ENCODE data around the gene ZFR2.
A peak's percentile ranks its signal among the peaks of the same experiment; 100 is the strongest.
"Not testable (repeated sequence)": the region's sequence is repeated elsewhere in the genome, so short reads cannot be mapped to it uniquely, and the experiment has no call there.

ZFR2 gene

DNA sequence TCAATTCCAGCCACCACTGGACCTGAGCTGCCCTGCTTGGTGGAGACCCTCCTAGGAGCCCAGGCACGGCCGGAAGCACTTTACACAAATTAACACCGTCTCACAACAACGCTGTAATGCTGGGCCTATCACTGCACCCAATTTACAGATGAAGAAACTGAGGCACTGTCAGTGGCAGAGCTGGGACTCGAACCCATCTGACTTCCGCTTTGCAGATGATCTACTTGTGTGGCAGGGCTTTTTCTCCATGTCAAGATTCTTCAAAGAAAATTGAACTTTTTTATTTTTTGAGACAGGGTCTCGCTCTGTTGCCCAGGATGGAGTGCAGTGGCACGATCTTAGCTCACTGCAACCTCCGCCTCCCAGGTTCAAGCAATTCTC, 33.8 kb downstream of the ZFR2 start:
- DNase-seq, result no peak

DNA sequence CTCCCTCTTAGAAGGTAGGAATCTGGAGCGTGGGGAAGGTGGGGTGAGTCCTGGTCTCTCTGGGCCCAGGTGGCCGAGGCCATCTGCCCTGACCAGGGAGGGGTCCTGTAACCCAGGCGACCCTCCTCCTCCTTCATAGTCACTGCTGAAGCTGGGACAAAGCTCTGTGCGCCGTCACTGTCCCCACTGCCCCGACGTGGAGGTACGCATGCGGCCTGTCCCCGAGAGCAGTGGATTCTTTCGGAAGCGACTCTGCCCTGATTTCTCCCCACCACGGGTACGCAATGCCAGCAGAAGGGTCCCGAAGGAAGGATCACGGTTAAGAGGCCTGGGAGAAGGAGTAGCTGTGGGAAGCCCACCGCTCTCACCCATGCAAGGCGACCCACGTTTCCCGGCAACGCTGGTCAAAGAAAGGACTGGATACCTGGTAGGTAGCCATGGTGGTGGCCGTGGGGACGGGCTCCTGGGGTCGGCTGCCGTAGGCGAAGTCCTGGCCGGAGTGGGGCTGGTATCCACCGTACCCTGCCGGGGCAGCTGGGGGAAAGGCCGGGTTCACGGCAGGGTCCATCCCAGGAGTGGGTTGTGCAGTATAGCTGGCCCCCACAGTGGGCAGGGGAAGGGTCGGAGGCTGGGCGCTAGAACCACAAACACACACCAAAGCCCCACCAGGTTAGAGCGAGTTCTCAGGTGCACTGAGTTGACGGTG, 34.3 kb downstream of the ZFR2 start:
- no peak for DNase-seq

GRCh38 chr19:3833578-3834348, 35.1 kb downstream of the ZFR2 start:
- no peak for DNase-seq

GRCh38 chr19:3832001-3832400, 36.8 kb downstream of the ZFR2 start:
- DNase-seq, result no peak

GRCh38 chr19:3831601-3832000, 37.2 kb downstream of the ZFR2 start:
- DNase-seq, result no peak

DNA sequence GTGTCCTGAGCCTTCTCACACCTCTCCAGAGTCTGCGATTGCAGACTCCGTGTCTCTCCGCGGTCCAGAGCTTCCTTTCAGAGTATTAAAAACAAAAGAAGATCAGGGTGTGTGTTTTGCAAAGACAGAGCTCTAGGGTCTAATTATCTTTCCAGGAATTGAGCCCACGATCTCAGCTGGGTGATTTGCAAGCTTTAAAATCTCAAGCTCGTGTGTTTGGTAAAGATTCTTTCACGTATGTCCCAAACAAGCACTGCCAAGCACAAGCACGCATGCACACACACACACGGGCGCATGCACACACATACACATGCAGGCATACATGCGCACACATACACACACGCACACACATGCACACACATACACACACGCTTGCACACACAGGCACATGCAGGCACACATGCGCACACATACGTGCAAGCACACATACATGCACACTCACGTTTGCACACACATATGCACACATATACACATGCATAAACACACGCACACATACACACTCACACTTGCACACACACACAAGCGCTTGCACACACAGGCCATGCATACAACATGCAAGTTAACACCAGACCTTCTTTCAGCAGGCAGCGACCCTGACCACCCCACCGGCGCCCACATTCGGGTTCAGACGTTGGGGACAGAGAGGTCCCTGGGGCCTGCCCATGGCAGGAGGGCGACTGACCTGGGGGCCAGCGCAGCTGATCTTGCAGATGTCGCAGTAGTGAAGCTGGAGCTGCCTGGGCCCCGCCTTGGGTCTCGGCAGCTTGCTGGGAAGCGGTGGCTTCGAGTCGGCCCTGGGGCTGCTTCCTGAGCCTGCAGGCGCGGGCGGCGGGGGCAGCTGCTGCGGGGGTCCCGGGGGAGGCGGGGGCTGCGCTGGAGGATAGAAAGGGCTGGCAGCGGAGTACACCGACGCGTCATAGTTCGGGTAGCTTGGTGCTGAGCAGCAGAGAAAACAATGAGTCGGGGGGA, 37.9 kb downstream of the ZFR2 start:
- no peak for DNase-seq

- DNase-seq, result no peak
Observed at GRCh38 chr19:3827306-3827705, 41.5 kb downstream of the ZFR2 start.

DNA sequence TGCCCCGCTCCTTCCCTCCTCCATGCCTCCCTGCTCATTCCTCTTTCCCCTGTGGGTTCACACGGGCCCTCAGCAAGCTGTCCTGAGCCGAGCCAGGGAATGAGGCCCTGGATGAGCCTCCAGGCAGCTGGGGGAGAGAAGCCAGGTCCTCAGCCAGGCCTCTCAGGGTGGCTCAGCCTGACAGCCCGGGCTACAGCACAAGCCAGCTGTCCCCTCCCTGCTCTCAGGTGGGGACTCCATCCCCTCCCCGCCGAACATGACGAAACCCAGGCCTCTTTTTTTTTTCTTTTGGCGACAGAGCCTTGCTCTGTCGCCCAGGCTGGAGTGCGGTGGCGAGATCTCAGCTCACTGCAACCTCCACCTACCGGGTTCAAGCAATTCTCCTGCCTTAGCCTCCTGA, 42.7 kb downstream of the ZFR2 start:
- no peak for DNase-seq

DNA sequence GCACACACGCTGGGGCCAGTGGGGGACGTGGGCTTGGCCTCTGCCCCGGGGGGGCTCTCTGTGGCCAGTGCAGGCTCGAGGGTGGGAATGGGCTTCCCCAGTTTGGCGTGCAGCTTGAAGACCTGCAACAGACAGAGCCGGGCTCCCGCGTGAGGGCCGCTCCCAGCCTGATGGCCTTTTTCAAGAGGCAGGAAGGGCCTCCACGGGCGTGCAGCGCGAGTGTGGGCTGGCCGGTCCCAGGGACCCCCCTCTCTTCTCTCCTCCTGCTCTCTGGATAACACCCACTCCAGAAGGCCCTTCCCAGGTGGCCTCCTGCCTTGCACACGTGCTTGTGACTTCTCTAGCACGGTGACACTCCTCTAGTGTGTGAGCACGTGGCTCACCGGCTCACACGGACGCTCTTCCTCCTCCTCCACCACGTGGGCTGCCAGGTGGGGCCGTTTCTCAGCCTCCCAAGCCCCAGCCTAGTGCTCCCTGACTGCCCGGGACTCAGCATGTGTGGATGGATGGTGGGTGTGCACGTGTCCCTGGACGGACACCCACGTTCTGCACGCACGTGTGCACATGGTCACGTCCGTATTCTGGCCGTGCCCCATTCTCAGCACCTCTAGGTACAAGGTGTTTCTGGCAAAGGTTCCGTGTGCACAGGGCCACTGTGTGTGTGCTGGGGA, 43.4 kb downstream of the ZFR2 start:
- no peak for DNase-seq

DNA sequence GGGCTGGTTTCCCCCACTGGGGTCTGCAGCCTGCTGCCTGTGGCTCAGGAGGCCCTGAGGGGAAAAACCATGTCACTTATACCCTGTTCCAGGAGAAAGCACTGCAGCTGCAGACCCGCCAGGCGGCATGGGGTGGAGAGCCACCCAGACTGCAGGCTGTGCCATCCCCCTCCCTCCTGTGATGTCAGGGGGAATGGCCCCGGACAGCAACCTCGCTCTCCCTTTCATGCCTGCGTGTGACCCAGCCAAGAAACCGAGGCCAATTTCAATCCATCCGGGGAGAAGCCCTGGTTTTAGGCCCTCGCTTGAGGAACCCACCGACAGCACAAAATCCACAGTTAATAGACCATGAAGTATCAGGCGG, 45.5 kb downstream of the ZFR2 start:
- no peak for DNase-seq

GRCh38 chr19:3822683-3823349, 46.0 kb downstream of the ZFR2 start:
- no peak for DNase-seq

GRCh38 chr19:3821857-3822364, 46.9 kb downstream of the ZFR2 start:
- DNase-seq, result peak; percentile 99

GRCh38 chr19:3821156-3821555, 47.7 kb downstream of the ZFR2 start:
- no peak for DNase-seq

- DNase-seq, result no peak
Observed at GRCh38 chr19:3819989-3820388, 48.8 kb downstream of the ZFR2 start.

DNA sequence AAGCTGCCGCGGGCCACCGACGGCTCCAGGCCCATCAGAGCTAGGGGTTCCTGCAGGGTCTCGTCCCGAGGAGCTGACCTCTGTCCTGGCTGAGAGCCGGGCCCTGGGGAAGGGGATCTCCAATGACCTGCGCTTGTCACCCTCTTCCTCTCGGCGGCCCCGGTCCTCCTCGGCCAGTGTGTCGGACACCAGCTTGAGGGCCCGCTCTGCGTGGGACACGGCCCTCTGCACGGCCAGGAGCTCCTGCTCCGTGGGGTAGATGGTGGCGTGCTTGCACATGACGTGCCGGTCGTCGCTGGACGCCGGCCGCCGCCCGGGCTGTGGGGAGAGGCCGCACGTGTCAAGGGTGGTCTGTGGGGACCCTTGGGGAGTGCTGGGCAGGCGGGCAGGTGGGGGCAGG, 49.9 kb downstream of the ZFR2 start:
- DNase-seq, result peak; percentile 59

GRCh38 chr19:3818466-3818865, 50.4 kb downstream of the ZFR2 start:
- DNase-seq, result peak; percentile 63

GRCh38 chr19:3817761-3818160, 51.1 kb downstream of the ZFR2 start:
- no peak for DNase-seq

- no peak for DNase-seq
Observed at GRCh38 chr19:3816566-3817218, 52.1 kb downstream of the ZFR2 start.

- DNase-seq, result not testable (repeated sequence)
Observed at GRCh38 chr19:3816148-3816547, 52.7 kb downstream of the ZFR2 start.

- no peak for DNase-seq
Observed at GRCh38 chr19:3814648-3815047, 54.2 kb downstream of the ZFR2 start.
